ENCODE results near the gene PTGES. TPM values are rescaled to one million over a fixed set of nuclear protein-coding genes. Genes with fewer than 3 reads are reported as not detected.

Gene PTGES
- total and polyA plus RNA-seq, 2 donors (not counting 1 experiment from before 2014, with no cell fraction given), result 9.6 to 13.3 TPM

DNA sequence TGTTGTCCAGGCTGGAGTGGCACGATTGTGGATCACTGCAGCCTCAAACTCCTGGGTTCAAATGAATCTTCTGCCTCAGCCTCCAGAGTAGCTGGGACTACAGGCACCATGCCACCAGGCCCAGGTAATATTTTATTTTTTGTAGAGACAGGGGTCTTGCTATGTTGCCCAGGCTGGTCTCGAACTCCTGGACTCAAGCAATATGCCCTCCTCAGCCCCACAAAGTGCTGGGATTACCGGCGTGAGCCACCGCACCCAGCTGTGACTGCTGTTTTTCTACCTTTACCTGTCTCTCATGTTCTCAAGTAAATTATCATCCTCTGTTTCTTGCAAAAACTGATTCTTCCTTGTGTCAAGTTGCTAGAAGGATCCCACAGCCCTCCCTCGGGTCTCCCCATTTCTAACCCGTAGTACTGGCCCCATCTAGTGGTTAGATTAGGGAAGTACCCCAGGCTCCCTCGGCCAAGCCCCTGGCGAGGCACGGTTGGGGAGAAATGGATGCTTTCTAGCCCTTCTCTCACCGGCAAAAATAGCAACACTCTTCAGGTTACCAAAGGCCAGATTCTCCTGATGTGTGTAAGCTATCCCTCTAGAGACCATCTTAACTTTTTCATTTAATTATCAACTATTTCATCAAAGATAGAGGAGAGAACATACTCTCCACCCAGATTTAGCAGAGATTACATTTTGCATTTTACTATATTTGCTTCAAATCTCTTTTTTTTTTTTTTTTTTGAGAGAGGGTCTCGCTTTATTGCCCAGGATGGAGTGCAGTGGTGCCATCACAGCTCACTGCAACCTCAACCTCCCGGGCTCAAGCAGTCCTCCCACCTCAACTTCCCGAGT is 30.9 kb upstream of the PTGES start:
- H3K4me1 ChIP-seq (ENCODE audit: control insufficient read depth, extremely low read depth, insufficient read depth, low read length), result no peaks in the 10 kb centered on the region
- no peak overlapping the region for H3K4me2 ChIP-seq (ENCODE audit: extremely low read depth, insufficient read depth, low read length)
- peaks cover 2% of the 10 kb centered on the region for H3K27me3 ChIP-seq (ENCODE audit: control insufficient read depth, insufficient read depth, low read length)
- H3K9ac ChIP-seq (ENCODE audit: insufficient read depth, low read length), result no peak overlapping the region
- no peaks in the 10 kb centered on the region for H4K20me1 ChIP-seq (ENCODE audit: control insufficient read depth, extremely low read depth, insufficient read depth, low read length)
- H3K36me3 ChIP-seq (ENCODE audit: control insufficient read depth, insufficient read depth, low read length), result no peaks in the 10 kb centered on the region
- H3K9me3 ChIP-seq (ENCODE audit: control insufficient read depth, insufficient read depth, low read depth, low read length), result no peaks in the 10 kb centered on the region
- no peak overlapping the region for H3K27ac ChIP-seq (ENCODE audit: insufficient read depth, low read length)
- TF ChIP-seq EZH2 (IDR thresholded peaks at IDR 0.05; ENCODE audit: low read length, missing control alignments), result no peak
- TF ChIP-seq, protein P1, sequence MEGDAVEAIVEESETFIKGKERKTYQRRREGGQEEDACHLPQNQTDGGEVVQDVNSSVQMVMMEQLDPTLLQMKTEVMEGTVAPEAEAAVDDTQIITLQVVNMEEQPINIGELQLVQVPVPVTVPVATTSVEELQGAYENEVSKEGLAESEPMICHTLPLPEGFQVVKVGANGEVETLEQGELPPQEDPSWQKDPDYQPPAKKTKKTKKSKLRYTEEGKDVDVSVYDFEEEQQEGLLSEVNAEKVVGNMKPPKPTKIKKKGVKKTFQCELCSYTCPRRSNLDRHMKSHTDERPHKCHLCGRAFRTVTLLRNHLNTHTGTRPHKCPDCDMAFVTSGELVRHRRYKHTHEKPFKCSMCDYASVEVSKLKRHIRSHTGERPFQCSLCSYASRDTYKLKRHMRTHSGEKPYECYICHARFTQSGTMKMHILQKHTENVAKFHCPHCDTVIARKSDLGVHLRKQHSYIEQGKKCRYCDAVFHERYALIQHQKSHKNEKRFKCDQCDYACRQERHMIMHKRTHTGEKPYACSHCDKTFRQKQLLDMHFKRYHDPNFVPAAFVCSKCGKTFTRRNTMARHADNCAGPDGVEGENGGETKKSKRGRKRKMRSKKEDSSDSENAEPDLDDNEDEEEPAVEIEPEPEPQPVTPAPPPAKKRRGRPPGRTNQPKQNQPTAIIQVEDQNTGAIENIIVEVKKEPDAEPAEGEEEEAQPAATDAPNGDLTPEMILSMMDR (conservative IDR thresholded peaks at IDR 0.05 in 1 of 2, IDR thresholded peaks at IDR 0.05 in 1 of 2; ENCODE audit: low read depth in 1 of 2, low read length in 2 of 2), result peak; percentile 92 to 95
- DNase-seq (ENCODE audit: low read depth in 2 of 2), result peak; percentile 56 to 85
- H3K4me3 ChIP-seq (replicated peaks in 1 of 4; ENCODE audit: control extremely low read depth in 1 of 4, insufficient read depth in 1 of 4, low read depth in 3 of 4, low read length in 4 of 4), result no peak overlapping the region
- H2AFZ ChIP-seq (ENCODE audit: low read length), result no peak overlapping the region
- no peaks in the 10 kb centered on the region for H3K79me2 ChIP-seq (ENCODE audit: control insufficient read depth, insufficient read depth, low read length)

DNA sequence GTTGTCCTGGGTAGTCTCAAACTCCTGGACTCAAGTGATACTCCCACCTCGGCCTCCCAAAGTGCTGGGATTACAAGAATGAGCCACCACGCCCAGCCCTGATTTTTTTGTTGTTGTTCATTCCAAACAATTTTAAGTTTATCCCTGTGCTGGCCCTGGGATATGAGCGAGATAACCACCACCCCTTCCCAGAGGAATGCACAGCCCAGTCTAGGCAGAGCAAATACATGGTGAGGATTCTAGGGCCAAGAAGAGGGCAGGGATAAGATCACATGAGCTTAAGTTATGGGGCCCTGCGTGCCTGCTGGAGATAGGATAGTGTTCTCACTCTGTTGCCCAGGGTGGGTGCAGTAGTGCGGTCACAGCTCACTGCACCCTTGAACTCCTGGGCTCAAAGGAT is 29.1 kb upstream of the PTGES start:
- TF ChIP-seq EZH2 (IDR thresholded peaks at IDR 0.05; ENCODE audit: low read length, missing control alignments), result no peak
- TF ChIP-seq, protein P1 (conservative IDR thresholded peaks at IDR 0.05 in 1 of 2, IDR thresholded peaks at IDR 0.05 in 1 of 2; ENCODE audit: low read depth in 1 of 2, low read length in 2 of 2), result no peak
- H3K4me2 ChIP-seq (ENCODE audit: extremely low read depth, insufficient read depth, low read length), result no peak overlapping the region
- no peak overlapping the region for H2AFZ ChIP-seq (ENCODE audit: low read length)
- no peak for DNase-seq (ENCODE audit: low read depth in 2 of 2)
- no peaks in the 10 kb centered on the region for H4K20me1 ChIP-seq (ENCODE audit: control insufficient read depth, extremely low read depth, insufficient read depth, low read length)
- no peak overlapping the region for H3K27ac ChIP-seq (ENCODE audit: insufficient read depth, low read length)
- no peak overlapping the region for H3K9ac ChIP-seq (ENCODE audit: insufficient read depth, low read length)
- peaks cover under 1% of the 10 kb centered on the region for H3K27me3 ChIP-seq (ENCODE audit: control insufficient read depth, insufficient read depth, low read length)
- H3K79me2 ChIP-seq (ENCODE audit: control insufficient read depth, insufficient read depth, low read length), result no peaks in the 10 kb centered on the region
- H3K4me3 ChIP-seq (replicated peaks in 1 of 4; ENCODE audit: control extremely low read depth in 1 of 4, insufficient read depth in 1 of 4, low read depth in 3 of 4, low read length in 4 of 4), result no peak overlapping the region
- peaks cover 4% of the 10 kb centered on the region for H3K4me1 ChIP-seq (ENCODE audit: control insufficient read depth, extremely low read depth, insufficient read depth, low read length)
- no peaks in the 10 kb centered on the region for H3K9me3 ChIP-seq (ENCODE audit: control insufficient read depth, insufficient read depth, low read depth, low read length)
- no peaks in the 10 kb centered on the region for H3K36me3 ChIP-seq (ENCODE audit: control insufficient read depth, insufficient read depth, low read length)

- no peak for TF ChIP-seq EZH2 (IDR thresholded peaks at IDR 0.05; ENCODE audit: low read length, missing control alignments)
- TF ChIP-seq, protein P1 (conservative IDR thresholded peaks at IDR 0.05 in 1 of 2, IDR thresholded peaks at IDR 0.05 in 1 of 2; ENCODE audit: low read depth in 1 of 2, low read length in 2 of 2), result no peak
- H3K4me3 ChIP-seq (replicated peaks in 1 of 4; ENCODE audit: control extremely low read depth in 1 of 4, insufficient read depth in 1 of 4, low read depth in 3 of 4, low read length in 4 of 4), result no peak overlapping the region
- no peaks in the 10 kb centered on the region for H3K79me2 ChIP-seq (ENCODE audit: control insufficient read depth, insufficient read depth, low read length)
- H3K27ac ChIP-seq (ENCODE audit: insufficient read depth, low read length), result no peak overlapping the region
- H3K9ac ChIP-seq (ENCODE audit: insufficient read depth, low read length), result no peak overlapping the region
- no peak overlapping the region for H2AFZ ChIP-seq (ENCODE audit: low read length)
- H3K4me2 ChIP-seq (ENCODE audit: extremely low read depth, insufficient read depth, low read length), result no peak overlapping the region
- no peaks in the 10 kb centered on the region for H4K20me1 ChIP-seq (ENCODE audit: control insufficient read depth, extremely low read depth, insufficient read depth, low read length)
- no peak for DNase-seq (ENCODE audit: low read depth in 2 of 2)
- no peaks in the 10 kb centered on the region for H3K9me3 ChIP-seq (ENCODE audit: control insufficient read depth, insufficient read depth, low read depth, low read length)
- H3K27me3 ChIP-seq (ENCODE audit: control insufficient read depth, insufficient read depth, low read length), result no peaks in the 10 kb centered on the region
- peaks cover 10% of the 10 kb centered on the region for H3K4me1 ChIP-seq (ENCODE audit: control insufficient read depth, extremely low read depth, insufficient read depth, low read length)
- H3K36me3 ChIP-seq (ENCODE audit: control insufficient read depth, insufficient read depth, low read length), result no peaks in the 10 kb centered on the region
Measured at GRCh38 chr9:129781131-129781530, 28.3 kb upstream of the PTGES start.

Data from fibroblast of lung (primary cell).